Esophagus muscularis mucosa (tissue), 4 donors: Measurements from ENCODE around the gene RGS19. TPM values are rescaled to one million over a fixed set of nuclear protein-coding genes. Genes with fewer than 3 reads are reported as not detected.

ENCODE experiments used
- DNase-seq: peaks from one replicate; pipeline ENCODE4 v3.0.0-alpha.2; 2017; ENCODE audit errors: extremely low spot score
- H3K27ac ChIP-seq, 4 donors: fragments of 200-600 bp; sonication (generic); replicated peaks in 1 of 4; 1 replicate in 3 of 4; 2 replicates in 1 of 4; pipeline ENCODE4 v1.5.1; 2016 to 2019; ENCODE audit warnings: mild to moderate bottlenecking in 1 of 4
- H3K27me3 ChIP-seq, 4 donors: fragments of 200-600 bp; sonication (generic); one replicate each; pipeline versions ENCODE4 v1.5.1 to v1.6.0; 2016 to 2019
- H3K36me3 ChIP-seq, 4 donors: fragments of 200-600 bp; sonication (generic); one replicate each; pipeline ENCODE4 v1.5.1; 2016 to 2019
- H3K4me1 ChIP-seq, 4 donors: fragments of 200-600 bp; sonication (generic); one replicate each; pipeline ENCODE4 v1.5.1; 2016 to 2019
- H3K4me3 ChIP-seq, 4 donors: fragments of 200-600 bp; sonication (generic); 1 replicate in 2 of 4; 2 replicates in 2 of 4; pipeline ENCODE4 v1.5.1; 2016 to 2019; ENCODE audit warnings: mild to moderate bottlenecking in 4 of 4, moderate library complexity in 1 of 4
- H3K9me3 ChIP-seq, 4 donors: fragments of 200-600 bp; sonication (generic); 1 replicate in 3 of 4; 2 replicates in 1 of 4; pipeline ENCODE4 v1.5.1; 2016 to 2019
- CTCF ChIP-seq, 3 experiments: fragments of 200-600 bp in 2 of 3; fragments of 450-650 bp in 1 of 3; sonication (generic) in 2 of 3; IDR thresholded peaks; one replicate each; pipeline ENCODE4 v1.5.1; 2017 to 2019; ENCODE audit warnings: antibody characterized with exemption in 3 of 3, mild to moderate bottlenecking in 2 of 3, moderate library complexity in 1 of 3
- EP300 ChIP-seq: sonication (generic); formaldehyde crosslinking; IDR thresholded peaks from one replicate; pipeline ENCODE4 v1.6.1; 2017; ENCODE audit warnings: antibody characterized with exemption
- POLR2A ChIP-seq: fragments of 450-650 bp; IDR thresholded peaks from one replicate; pipeline ENCODE4 v1.6.1; 2017; ENCODE audit warnings: antibody characterized with exemption, moderate library complexity, mild to moderate bottlenecking, low read depth
- POLR2AphosphoS5 ChIP-seq, 2 donors: sonication (generic); formaldehyde crosslinking; IDR thresholded peaks; one replicate each; pipeline ENCODE4 v1.6.1; 2017; ENCODE audit warnings: antibody characterized with exemption in 2 of 2
- WGBS: methylation state at CpG from one replicate; pipeline ENCODE4 v1.1.5; 2018; 5-methylcytosine and 5-hydroxymethylcytosine counted together
- intact Hi-C: fragments of 100-400 bp; cut with DNase I; formaldehyde crosslinking; loops from one replicate; pipeline ENCODE4 v1.15.1; 2023
- total RNA-seq, 4 donors: library from RNA; depleted of rRNA; stranded (reverse); fragments of >200 nt; gene quantifications; one replicate each; pipeline versions ENCODE4 v1.1.0 to v1.2.1, GENCODE V29; 2016

Gene RGS19
- total RNA-seq, 4 donors from 2014 or later = 11.4 to 17.7 (median 12.7) TPM

- DNase-seq = no peak
- Histone ChIP-seq H3K36me3 (peaks cover 10 to 37% (median 32%) of the 10 kb centered on the region in 4 donors), H3K4me1 (peaks cover 34 to 51% (median 48%) of the 10 kb centered on the region in 4 donors), H3K9me3 (no peaks in the 10 kb centered on the region), H3K4me3 (no peak overlapping the region), H3K27me3 (peaks cover 3 to 71% (median 57%) of the 10 kb centered on the region in 4 donors), H3K27ac (no peak overlapping the region)
- intact Hi-C loops = no loop called here
- no peak for TF ChIP-seq POLR2A
- TF ChIP-seq EP300 = no peak
- no peak for TF ChIP-seq POLR2AphosphoS5 (IDR thresholded peaks at IDR 0.05)
- TF ChIP-seq CTCF (IDR thresholded peaks at IDR 0.05) = no peak
- WGBS = 67% methylated on average over 2 of the region's 3 CpGs
Observed at GRCh38 chr20:64037199-64037497, 42.2 kb downstream of the RGS19 start.

DNA sequence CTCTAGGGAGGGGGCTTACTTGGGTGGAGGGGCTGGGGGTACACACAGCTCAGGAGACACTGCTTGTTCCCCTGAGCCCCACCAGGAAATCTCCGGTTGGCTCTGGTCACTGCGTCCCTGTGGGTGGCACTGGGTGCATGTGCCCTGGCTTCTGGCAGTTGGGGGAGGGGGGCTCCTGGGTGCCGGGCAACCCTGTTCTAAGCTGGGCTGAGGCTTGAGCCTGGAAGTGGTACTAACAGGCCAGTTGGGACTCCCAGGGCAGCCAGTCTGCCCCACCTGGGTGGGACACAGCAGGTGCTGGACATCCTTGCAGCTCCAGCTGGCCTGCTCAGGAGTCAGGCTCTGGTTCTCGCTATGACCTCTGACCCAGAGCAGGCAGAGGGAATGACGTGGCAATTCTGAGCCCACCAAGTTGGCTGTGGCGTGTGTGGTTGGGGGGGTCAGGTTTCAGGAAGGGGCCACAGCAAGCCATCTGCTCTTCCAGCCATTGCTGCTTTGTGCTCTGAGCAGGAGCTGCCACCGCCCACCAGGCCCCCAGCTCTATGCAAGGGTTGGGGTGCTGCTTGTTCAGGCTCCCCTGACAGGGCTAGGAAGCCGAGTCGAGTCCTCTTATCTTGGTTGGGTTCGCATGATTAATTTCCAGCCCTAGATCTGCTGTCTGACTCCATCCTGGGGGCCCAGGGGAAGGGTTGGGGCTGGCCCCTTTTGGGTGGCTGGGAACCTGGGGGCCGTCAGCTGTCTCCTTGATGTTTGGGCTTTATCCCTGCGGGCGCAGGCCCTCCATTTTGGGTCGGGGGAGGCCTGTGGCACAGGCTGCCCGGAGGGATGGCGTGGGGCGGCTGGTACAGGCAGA, 42.7 kb downstream of the RGS19 start:
- Histone ChIP-seq H3K4me1 (peaks cover 29 to 45% (median 42%) of the 10 kb centered on the region in 4 donors), H3K27ac (no peak overlapping the region), H3K4me3 (no peak overlapping the region), H3K27me3 (peaks cover 3 to 65% (median 51%) of the 10 kb centered on the region in 4 donors), H3K9me3 (no peaks in the 10 kb centered on the region), H3K36me3 (peaks cover 16 to 43% (median 38%) of the 10 kb centered on the region in 4 donors)
- intact Hi-C loops = no loop called here
- WGBS = 63% methylated on average over 4 of the region's 17 CpGs
- DNase-seq = no peak
- TF ChIP-seq POLR2A = no peak
- no peak for TF ChIP-seq CTCF (IDR thresholded peaks at IDR 0.05)
- TF ChIP-seq EP300 = no peak
- TF ChIP-seq POLR2AphosphoS5 (IDR thresholded peaks at IDR 0.05) = no peak

DNA sequence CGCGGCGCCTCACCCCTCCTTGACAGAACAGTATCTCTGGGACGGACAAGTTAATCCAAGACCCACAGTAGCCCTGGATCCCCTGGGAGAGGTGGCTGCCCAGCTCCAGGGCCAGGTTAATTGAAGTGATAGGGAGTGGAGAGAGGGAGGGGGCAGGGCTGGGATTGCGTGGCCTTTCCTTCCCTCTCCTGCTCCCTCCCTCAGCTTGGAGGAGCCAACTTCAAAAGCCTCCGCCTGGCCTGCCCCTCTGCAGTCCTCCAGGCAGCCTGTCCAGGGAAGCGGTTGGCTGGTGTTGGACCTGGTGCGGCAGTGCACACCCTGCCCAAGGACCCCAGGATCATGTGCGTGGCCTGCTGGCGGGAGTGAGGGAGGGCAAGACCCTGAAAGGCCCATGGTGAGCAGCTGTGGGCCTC, 43.4 kb downstream of the RGS19 start, which contains the start of gene C20orf204:
Gene C20orf204, plus strand, starts transcription at position 250 of the 413 bp plus-strand sequence. Its CDS starts 142 bp downstream, at position 392.
- no peak for TF ChIP-seq POLR2AphosphoS5 (IDR thresholded peaks at IDR 0.05)
- TF ChIP-seq CTCF (IDR thresholded peaks at IDR 0.05) = no peak
- no peak for TF ChIP-seq POLR2A
- TF ChIP-seq EP300 = no peak

DNA sequence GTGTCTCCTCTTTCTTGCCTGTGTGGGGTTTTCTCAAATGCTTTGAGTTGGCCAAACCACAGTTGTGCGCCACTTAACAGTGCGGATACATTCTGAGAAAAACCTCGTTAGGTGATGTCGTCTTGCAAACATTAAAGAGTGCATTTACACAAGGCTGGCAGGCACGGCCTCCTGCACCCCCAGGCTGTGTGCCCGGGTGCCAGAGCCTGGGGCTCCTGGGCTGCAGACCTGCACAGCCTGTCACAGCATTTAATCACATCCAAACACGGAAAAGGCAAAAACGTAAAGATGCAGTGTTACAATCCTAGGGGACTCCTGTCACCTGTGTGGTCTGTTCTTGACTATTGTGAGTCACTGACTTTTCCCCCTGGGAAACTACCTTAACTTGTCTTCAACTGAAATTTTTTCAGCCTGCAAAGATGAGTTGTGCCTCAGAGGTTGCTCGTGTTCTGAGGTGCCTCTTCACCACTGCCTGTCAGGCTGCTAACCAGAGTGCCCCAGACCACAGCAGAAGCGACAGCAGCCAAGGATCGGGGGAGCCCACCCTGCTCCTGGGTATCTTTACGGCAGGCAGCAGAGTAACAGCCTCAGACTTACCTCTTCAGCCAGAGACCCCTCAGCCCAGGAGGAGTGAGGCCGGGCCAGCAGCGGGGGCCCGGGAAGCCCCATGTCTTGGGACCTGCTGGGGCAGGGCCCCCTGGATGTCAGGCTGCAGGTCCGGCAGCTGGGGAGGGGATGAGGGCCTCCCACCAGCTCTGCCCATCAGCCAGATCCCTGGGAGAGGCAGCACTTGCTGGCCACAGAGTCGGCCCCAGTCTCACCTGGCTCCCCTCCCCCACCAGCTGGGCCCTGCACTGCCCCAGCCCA, 44.0 kb downstream of the RGS19 start:
- H3K27ac ChIP-seq = no peak overlapping the region
- intact Hi-C loops = no loop called here
- peaks cover 25 to 32% (median 30%) of the 10 kb centered on the region in 4 donors for H3K4me1 ChIP-seq
- 84% methylated on average over 12 of the region's 17 CpGs for WGBS
- no peak for TF ChIP-seq POLR2AphosphoS5 (IDR thresholded peaks at IDR 0.05)
- no peak for TF ChIP-seq CTCF (IDR thresholded peaks at IDR 0.05)
- TF ChIP-seq POLR2A = no peak
- TF ChIP-seq EP300 = no peak
- H3K9me3 ChIP-seq = no peaks in the 10 kb centered on the region
- peaks cover 25 to 56% (median 50%) of the 10 kb centered on the region in 4 donors for H3K36me3 ChIP-seq
- H3K27me3 ChIP-seq = peaks cover 3 to 53% (median 38%) of the 10 kb centered on the region in 4 donors
- DNase-seq = no peak
- H3K4me3 ChIP-seq = no peak overlapping the region

More for the DNA sequence above, 43.4 kb downstream of the RGS19 start, which contains the start of gene C20orf204:
- WGBS = 40% methylated on average over 1 of the region's 10 CpGs
- intact Hi-C loops = no loop called here
- Histone ChIP-seq H3K9me3 (no peaks in the 10 kb centered on the region), H3K36me3 (peaks cover 18 to 49% (median 44%) of the 10 kb centered on the region in 4 donors), H3K27ac (no peak within 1 kb of the TSS), H3K27me3 (peaks cover 3 to 59% (median 45%) of the 10 kb centered on the region in 4 donors), H3K4me3 (no peak within 1 kb of the TSS), H3K4me1 (peaks cover 25 to 39% (median 36%) of the 10 kb centered on the region in 4 donors)
- DNase-seq = no peak
